Upper lobe of left lung (tissue), 6 donors: ENCODE results near the gene ASTN2. TPM values are rescaled to one million over a fixed set of nuclear protein-coding genes. Genes with fewer than 3 reads are reported as not detected.

Experiments used
- ATAC-seq, 2 donors: fragments of 200-7000 bp; cut with Tn5 transposase; one replicate each; pipeline ENCODE4 v1.9.1; 2022; ENCODE audit warnings: mild to moderate bottlenecking in 2 of 2, moderate library complexity in 2 of 2; ENCODE audit not compliant: low FRiP score in 2 of 2
- DNase-seq, 2 donors: peaks; one replicate each; pipeline ENCODE4 v3.0.0-alpha.2; 2019 to 2020
- H3K27ac ChIP-seq, 4 donors: fragments of 200-600 bp; sonication (generic); one replicate each; pipeline ENCODE4 v1.5.1; 2016 to 2019
- H3K27me3 ChIP-seq, 4 donors: fragments of 200-600 bp; sonication (generic); one replicate each; pipeline ENCODE4 v1.5.1; 2017 to 2019
- H3K36me3 ChIP-seq, 4 donors: fragments of 200-600 bp; sonication (generic); one replicate each; pipeline ENCODE4 v1.5.1; 2016 to 2019
- H3K4me1 ChIP-seq, 4 donors: fragments of 200-600 bp; sonication (generic); one replicate each; pipeline ENCODE4 v1.5.1; 2018 to 2019
- H3K4me3 ChIP-seq, 4 donors: fragments of 200-600 bp; sonication (generic); one replicate each; pipeline ENCODE4 v1.5.1; 2017 to 2019; ENCODE audit warnings: mild to moderate bottlenecking in 2 of 4, moderate library complexity in 1 of 4
- H3K9me3 ChIP-seq, 4 donors: fragments of 200-600 bp; sonication (generic); one replicate each; pipeline ENCODE4 v1.5.1; 2018 to 2019
- CTCF ChIP-seq, 6 experiments: fragments of 450-650 bp in 4 of 6; fragments of 200-600 bp in 2 of 6; sonication (generic) in 2 of 6; IDR thresholded peaks; one replicate each; pipeline ENCODE4 v1.5.1; 2016 to 2019; ENCODE audit warnings: antibody characterized with exemption in 6 of 6
- EP300 ChIP-seq, 4 donors: sonication (generic); formaldehyde crosslinking; IDR thresholded peaks; one replicate each; pipeline ENCODE4 v1.5.1; 2017; ENCODE audit warnings: antibody characterized with exemption in 4 of 4, control low read depth in 2 of 4
- POLR2A ChIP-seq, 4 donors: fragments of 450-650 bp; IDR thresholded peaks; one replicate each; pipeline ENCODE4 v1.5.1; 2016 to 2017; ENCODE audit warnings: antibody characterized with exemption in 4 of 4, mild to moderate bottlenecking in 2 of 4
- POLR2AphosphoS5 ChIP-seq, 2 donors: sonication (generic); formaldehyde crosslinking; IDR thresholded peaks; one replicate each; pipeline ENCODE4 v1.5.1; 2017; ENCODE audit warnings: antibody characterized with exemption in 2 of 2
- WGBS, 2 donors: methylation state at CpG; one replicate each; pipeline ENCODE4 v1.1.5; 2017 to 2018; 5-methylcytosine and 5-hydroxymethylcytosine counted together
- total RNA-seq, 6 donors: library from RNA; depleted of rRNA in 4 of 6; stranded (reverse); fragments of >200 nt in 4 of 6; gene quantifications; one replicate each; pipeline versions ENCODE4 v1.1.0 to v1.2.1, GENCODE V29; 2016 to 2021
- donor health status: DM: no; HTN: no; CAD: no; lungs with moderate emphysema.
- donor health status: DM: no; HTN: yes; CAD: no; lungs with severe emphysema.

Gene ASTN2
- total RNA-seq, 6 donors from 2014 or later = 2.0 to 7.5 (median 3.4) TPM

- H3K4me3 ChIP-seq = no peak overlapping the region
- no peak overlapping the region for H3K27ac ChIP-seq
- no peaks in the 10 kb centered on the region for H3K36me3 ChIP-seq
- no peaks in the 10 kb centered on the region for H3K27me3 ChIP-seq
- H3K4me1 ChIP-seq = no peaks in the 10 kb centered on the region
- WGBS, 2 donors = 73 to 79% methylated on average over 10 of the region's 10 CpGs
- ATAC-seq = no peak
- no peaks in the 10 kb centered on the region for H3K9me3 ChIP-seq
- TF ChIP-seq EP300 (IDR thresholded peaks at IDR 0.05) (no peak), CTCF (IDR thresholded peaks at IDR 0.05) (no peak), POLR2AphosphoS5 (IDR thresholded peaks at IDR 0.05) (no peak), POLR2A (IDR thresholded peaks at IDR 0.05) (no peak)
- no peak for DNase-seq
These were observed 504.7 kb downstream of the ASTN2 start for GRCh38 chr9:116910201-116910600.

- DNase-seq (no peak), ATAC-seq (no peak)
- WGBS, 2 donors = 82 to 86% methylated on average over 3 of the region's 3 CpGs
- Histone ChIP-seq H3K27me3 (no peaks in the 10 kb centered on the region), H3K9me3 (no peaks in the 10 kb centered on the region), H3K27ac (no peak overlapping the region), H3K36me3 (no peaks in the 10 kb centered on the region), H3K4me1 (no peaks in the 10 kb centered on the region), H3K4me3 (no peak overlapping the region)
- TF ChIP-seq POLR2AphosphoS5 (IDR thresholded peaks at IDR 0.05) (no peak), POLR2A (IDR thresholded peaks at IDR 0.05) (no peak), CTCF (IDR thresholded peaks at IDR 0.05) (no peak), EP300 (IDR thresholded peaks at IDR 0.05) (no peak)
These were observed 506.9 kb downstream of the ASTN2 start for GRCh38 chr9:116907989-116908388.

GRCh38 chr9:116905171-116905588 is 509.7 kb downstream of the ASTN2 start:
- H3K27me3 ChIP-seq = no peaks in the 10 kb centered on the region
- 74 to 81% methylated on average over 10 of the region's 10 CpGs for WGBS, 2 donors
- H3K36me3 ChIP-seq = no peaks in the 10 kb centered on the region
- TF ChIP-seq POLR2A (IDR thresholded peaks at IDR 0.05) (no peak), CTCF (IDR thresholded peaks at IDR 0.05) (no peak)
- ATAC-seq (no peak), DNase-seq (no peak)
- H3K4me3 ChIP-seq = no peak overlapping the region
- no peak overlapping the region for H3K27ac ChIP-seq
- H3K4me1 ChIP-seq = no peaks in the 10 kb centered on the region
- peaks cover 0 to 3% (median 0%) of the 10 kb centered on the region in 4 donors for H3K9me3 ChIP-seq

GRCh38 chr9:116904165-116904564 is 510.7 kb downstream of the ASTN2 start:
- WGBS, 2 donors = 50 to 60% methylated on average over 3 of the region's 3 CpGs
- H3K9me3 ChIP-seq = peaks cover 0 to 10% (median 2%) of the 10 kb centered on the region in 4 donors
- H3K27me3 ChIP-seq = no peaks in the 10 kb centered on the region
- no peaks in the 10 kb centered on the region for H3K36me3 ChIP-seq
- no peak overlapping the region for H3K4me3 ChIP-seq
- ATAC-seq (peak in 1 of 2 donors; percentile 21), DNase-seq (no peak)
- TF ChIP-seq EP300 (IDR thresholded peaks at IDR 0.05) (no peak), POLR2A (IDR thresholded peaks at IDR 0.05) (no peak), CTCF (IDR thresholded peaks at IDR 0.05) (no peak), POLR2AphosphoS5 (IDR thresholded peaks at IDR 0.05) (no peak)
- no peak overlapping the region for H3K27ac ChIP-seq
- no peaks in the 10 kb centered on the region for H3K4me1 ChIP-seq

- ATAC-seq = no peak
- 42 to 71% methylated on average over 1 of the region's 1 CpG for WGBS, 2 donors
- no peak for DNase-seq
- no peaks in the 10 kb centered on the region for H3K4me1 ChIP-seq
- no peak overlapping the region for H3K4me3 ChIP-seq
- H3K9me3 ChIP-seq = peaks cover 0 to 10% (median 2%) of the 10 kb centered on the region in 4 donors
- no peak overlapping the region for H3K27ac ChIP-seq
- H3K36me3 ChIP-seq = no peaks in the 10 kb centered on the region
- no peaks in the 10 kb centered on the region for H3K27me3 ChIP-seq
- no peak for TF ChIP-seq CTCF (IDR thresholded peaks at IDR 0.05)
- no peak for TF ChIP-seq POLR2AphosphoS5 (IDR thresholded peaks at IDR 0.05)
- TF ChIP-seq POLR2A (IDR thresholded peaks at IDR 0.05) = no peak
- TF ChIP-seq EP300 (IDR thresholded peaks at IDR 0.05) = no peak
These were observed 513.6 kb downstream of the ASTN2 start for GRCh38 chr9:116901260-116901659.
